Hematopoietic multipotent progenitor cell (in vitro differentiated cells): ENCODE data around the gene TNFAIP1. TPM values are rescaled to one million over a fixed set of nuclear protein-coding genes. Genes with fewer than 3 reads are reported as not detected.
"Not testable (repeated sequence)": the region's sequence is repeated elsewhere in the genome, so short reads cannot be mapped to it uniquely, and the experiment has no call there.

Experiments
- DNase-seq, 3 donors: peaks; one replicate each; pipeline ENCODE4 v3.0.0-alpha.2; 2011 to 2015; ENCODE audit warnings: low read depth in 2 of 3, low spot score in 2 of 3
- total RNA-seq: library from RNA; depleted of rRNA; stranded (reverse); fragments of >200 nt; gene quantifications from one replicate; pipeline ENCODE4 v1.2.3, GENCODE V29; 2012

Gene TNFAIP1, protein sequence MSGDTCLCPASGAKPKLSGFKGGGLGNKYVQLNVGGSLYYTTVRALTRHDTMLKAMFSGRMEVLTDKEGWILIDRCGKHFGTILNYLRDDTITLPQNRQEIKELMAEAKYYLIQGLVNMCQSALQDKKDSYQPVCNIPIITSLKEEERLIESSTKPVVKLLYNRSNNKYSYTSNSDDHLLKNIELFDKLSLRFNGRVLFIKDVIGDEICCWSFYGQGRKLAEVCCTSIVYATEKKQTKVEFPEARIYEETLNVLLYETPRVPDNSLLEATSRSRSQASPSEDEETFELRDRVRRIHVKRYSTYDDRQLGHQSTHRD
- 22.4 TPM for total RNA-seq

DNA sequence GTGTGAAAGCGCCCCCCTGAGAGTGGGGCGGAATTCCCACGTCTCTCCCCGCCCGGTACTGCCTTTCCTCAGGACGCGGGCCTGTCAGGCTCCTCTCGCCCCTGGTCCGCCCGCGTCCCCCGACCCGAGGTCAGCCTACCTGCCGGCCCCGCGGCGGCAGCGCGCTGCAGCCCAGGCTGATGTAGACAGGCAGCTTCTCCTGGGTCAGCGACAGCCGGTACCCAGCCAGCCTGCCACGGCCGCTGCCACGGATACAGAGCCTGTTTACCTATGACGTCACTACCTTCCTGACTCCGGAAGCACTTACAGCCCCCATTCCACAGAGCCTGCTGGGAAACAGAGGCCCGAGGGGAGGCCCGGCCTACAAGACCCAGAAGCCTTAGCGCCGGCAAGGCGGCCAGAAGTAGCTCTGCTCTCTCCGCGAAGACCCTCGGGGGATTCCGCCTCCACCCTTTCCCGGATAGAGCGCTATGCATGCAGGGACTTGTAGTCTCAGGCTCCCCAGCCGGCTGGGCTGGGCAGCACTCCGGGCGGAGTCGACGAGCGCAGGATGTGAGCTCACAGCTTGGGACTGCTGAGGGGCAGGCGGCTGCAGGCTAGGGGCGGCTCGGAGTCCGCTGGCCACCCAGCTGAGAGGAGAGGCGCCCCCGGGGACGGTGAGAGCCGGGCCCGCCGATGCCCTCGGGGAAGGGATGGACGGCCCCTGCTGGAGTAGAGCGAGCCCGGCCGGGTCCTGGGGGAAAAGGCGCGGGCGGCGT, at the start of gene TNFAIP1, which contains the start of gene IFT20:
Gene TNFAIP1, plus strand, starts transcription at position 561 of the 758 bp plus-strand sequence. CDS start 3,761 bp downstream, outside the sequence.
Gene IFT20, minus strand, starts transcription at position 272 of the 758 bp plus-strand sequence. CDS start 3,487 bp downstream, outside the sequence.
- DNase-seq, result peak; percentile 88 to 100 (median 99)

DNA sequence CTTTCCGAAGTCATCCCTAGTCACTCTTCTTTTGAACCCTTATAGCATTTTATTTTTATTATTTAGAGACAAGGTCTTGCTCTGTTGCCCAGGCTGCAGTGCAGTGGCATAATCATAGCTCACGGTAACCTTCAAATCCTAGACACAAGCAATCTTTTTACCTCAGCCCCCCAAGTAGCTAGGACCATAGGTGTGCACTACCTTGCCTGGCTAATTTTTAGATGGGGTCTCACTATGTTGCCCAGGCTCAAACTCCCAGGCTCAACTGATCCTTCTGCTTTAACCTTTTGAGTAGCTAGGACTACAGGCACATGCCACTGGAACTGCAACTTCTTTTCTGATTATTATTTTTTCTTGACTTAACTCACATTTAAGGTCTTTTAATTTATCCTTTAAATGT, 49.6 kb upstream of the TNFAIP1 start:
- no peak for DNase-seq

DNA sequence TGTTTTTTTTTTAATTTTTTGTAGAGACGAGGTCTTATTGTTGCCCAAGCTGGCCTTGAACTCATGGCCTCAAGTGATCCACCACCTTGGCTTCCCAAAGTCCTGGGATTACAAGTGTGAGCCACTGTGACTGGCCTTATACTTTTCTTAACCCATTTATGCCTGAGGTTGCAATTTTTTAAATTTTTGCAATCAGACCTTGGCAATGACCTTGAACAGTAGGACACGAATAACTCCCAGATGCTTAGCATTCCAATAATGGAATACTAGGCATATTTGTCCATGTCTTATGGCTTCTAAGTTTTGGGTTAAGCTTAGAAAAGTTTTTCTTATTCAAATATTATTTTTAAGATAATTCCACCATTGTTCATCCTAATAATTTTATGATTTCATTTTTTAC, 44.9 kb upstream of the TNFAIP1 start:
- no peak for DNase-seq

DNA sequence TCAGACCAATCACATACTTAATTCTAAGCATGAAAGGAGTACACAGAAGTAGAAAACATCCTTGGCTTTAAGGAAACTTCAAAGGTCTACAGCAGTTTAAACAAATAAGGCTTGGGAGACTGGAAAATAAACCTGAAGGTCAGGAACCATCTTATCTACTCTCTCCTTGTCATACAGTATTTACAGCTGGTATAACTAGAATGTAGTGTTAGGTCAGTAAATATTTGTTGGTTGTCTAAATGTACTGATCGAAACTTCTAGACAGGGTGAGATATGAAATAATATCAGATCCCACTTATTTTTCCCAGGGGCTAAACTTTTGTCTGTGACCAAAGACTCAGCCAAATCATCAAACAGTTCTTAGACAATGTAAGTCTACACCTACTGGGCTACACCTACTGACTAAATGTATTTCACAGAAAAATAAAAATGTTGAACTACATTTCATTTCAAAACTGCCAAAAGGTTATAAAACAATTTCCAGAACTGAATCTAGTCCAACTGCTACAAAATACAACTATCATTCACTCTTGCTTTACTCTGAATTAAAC, 43.7 kb upstream of the TNFAIP1 start:
- no peak for DNase-seq

DNA sequence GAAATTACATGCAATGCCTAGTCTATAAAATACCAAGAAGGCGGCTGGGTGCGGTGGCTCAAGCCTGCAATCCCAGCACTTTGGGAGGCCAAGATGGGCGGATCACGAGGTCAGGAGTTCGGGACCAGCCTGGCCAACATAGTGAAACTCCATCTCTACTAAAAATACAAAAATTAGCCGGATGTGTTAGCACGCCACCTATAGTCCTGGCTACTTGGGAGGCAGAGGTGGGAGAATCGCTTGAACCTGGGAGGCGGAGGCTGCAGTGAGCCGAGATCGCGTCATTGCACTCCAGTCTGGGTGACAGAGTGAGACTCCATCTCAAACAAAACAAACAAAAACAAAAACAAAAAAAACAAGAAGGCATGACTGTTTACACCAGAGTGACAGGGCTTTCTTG, 42.7 kb upstream of the TNFAIP1 start:
- not testable (repeated sequence) for DNase-seq

GRCh38 chr17:28293994-28294393, 41.6 kb upstream of the TNFAIP1 start:
- no peak for DNase-seq

GRCh38 chr17:28295677-28296578, 39.6 kb upstream of the TNFAIP1 start:
- no peak for DNase-seq

GRCh38 chr17:28298449-28298848, 37.1 kb upstream of the TNFAIP1 start:
- DNase-seq, result no peak

DNA sequence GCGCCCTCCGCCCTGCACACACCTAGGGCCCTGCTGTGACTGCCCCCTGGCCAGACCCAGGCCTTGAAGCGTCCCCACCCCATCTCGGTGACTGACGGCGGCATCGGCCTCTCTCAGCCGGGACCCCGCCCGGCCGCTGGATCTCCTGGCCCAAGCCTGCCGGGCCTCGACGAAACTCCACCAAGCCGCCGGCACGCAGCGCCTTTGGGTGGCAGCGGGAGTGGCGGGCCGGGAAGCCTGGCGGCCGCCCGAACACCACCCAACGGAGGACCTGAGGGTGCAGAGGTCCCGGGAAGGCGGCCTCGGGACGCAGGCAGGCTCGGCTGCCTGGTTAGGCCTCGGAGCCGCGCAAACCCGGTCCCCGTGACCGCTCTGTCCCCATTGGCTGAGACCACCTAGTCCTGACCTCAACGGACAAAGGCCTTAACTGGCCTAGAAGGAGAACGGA, 28.6 kb upstream of the TNFAIP1 start:
- no peak for DNase-seq

DNA sequence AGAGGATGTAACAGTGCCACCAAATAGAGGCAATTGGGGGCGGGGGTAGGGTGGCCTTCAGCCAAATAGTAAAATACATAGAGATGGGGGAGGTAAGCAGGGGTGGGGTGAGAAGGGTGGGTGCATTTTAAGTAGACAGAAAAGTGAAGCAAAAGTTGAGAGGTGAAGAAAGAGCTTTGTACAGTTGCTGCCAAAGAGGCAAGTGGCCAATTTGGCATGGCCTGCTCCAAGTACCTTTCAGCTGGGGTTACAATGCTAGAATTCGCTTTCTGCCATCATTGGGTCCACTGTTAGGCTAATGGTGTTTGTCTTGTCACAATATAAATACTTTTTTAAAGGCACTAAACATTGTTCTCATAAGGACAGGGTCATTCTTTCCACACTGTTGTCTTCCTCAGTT, 21.7 kb upstream of the TNFAIP1 start:
- no peak for DNase-seq

DNA sequence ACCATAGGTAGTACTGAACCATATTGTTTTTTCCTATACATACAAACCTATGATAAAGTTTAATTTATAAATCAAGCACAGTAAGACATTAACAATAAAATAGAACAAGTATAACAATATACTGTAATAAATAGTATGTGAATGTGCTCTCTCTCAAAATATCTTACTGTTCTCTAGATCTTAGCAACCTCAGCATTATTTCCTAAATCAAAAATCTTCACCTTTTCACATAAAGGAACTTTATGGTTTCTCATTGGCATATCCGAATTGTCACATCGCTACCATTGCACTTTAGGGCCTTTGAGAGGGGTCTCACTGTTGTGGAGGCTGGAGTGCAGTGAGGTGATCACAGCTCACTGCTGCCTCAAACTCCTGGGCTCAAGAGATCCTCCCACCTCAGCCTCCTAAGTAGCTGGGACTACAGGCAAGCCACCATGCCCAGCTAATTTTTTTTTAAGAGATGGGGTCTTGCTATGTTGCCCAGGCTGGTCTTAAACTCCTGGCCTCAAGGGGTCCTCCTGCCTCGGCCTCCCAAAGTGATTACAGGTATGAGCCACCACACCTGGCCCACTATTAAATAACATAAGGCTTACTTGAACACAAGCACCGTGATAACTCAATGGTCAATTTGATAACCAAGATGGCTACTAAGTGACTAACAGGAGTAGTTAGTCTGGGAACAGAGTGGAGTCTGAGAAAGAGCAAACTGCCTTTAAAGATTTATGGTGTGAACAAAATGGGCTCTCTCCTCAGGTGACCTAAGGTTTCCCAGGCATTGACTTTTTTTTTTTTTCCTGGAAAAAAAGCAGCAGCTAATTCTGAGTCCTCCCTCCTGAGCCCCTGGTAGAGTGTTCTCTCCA, 19.5 kb upstream of the TNFAIP1 start:
- DNase-seq, result no peak

- DNase-seq, result no peak
These were observed 18.2 kb upstream of the TNFAIP1 start for GRCh38 chr17:28317099-28317965.

DNA sequence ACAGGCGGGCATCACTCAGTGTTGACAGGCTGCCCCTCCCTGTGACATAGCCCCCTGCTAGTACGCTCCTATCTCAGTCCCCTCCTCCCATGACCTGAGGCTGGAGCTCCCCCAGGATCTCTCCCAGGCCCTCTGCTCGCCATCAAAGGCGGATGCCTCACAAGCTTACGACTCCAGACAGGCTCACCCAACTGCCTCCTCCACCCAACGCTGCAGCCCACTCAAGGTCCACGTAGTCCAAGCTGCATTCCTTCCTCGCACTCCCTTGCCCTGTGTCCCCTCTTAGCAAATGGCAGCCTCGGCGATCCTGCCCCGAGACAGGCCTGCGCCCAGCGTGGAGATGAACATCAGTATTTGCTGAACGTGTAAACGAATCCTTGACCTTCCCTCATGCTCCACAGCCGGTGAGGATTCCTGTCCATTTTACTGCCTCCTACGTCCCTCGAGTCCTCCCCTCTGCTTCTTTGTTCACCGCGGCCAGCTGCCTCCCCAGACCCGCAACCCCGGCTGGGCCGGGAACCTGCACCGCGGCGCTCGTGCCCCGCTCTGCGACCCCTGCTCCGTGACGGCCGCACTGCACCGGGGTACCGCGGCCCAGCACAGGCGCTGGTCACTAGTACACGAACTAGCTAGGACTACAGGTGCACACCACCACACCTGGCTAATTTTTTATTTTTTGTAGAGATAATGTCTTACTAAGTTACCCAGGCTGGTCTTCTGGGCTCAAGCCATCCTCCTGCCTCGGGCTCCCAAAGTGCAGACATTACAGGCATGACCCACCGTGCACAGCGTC, 17.4 kb upstream of the TNFAIP1 start:
- DNase-seq, result no peak

DNA sequence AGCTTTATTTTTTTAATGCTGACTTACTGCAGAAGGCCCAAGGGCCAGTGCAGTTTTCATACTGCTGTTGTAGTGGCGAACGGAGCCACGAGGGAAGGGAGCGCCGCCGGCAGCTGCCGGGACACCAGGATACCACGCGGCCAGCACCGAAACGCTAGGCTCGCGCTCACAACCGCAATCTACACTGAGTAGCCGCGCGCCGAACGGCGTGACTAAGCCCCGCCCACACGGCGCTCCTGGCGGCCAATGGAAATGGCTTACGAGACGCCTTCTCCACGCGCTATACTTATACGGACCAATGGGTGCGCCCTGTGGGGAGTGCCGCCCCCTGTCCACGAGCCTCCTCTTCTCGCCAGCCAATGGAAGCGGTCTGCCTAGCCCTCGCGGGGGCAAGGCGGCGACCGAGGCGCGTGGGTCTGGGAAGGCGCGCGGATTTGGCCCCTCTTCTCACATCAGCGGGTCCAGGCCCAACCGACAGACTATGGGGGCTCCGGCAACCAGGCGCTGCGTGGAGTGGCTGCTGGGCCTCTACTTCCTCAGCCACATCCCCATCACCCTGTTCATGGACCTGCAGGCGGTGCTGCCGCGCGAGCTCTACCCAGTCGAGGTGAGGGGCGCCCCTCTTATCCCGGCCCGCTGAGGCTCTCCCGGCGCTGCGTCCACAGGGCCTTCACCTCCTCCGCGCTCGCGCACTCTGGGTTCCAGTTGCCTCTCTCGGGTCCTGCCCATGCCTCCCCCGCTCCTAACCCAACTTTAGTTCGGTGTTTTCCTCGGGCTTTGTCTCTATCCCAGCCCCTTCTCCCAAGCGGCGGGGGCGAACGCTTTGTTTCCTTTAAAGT, 16.6 kb upstream of the TNFAIP1 start, which contains the start of gene TMEM97:
Gene TMEM97, plus strand, starts transcription at position 442 of the 839 bp plus-strand sequence. Its CDS starts 40 bp downstream, at position 482.
- peak; percentile 82 to 97 (median 95) for DNase-seq

GRCh38 chr17:28319598-28319935, 16.0 kb upstream of the TNFAIP1 start:
- no peak for DNase-seq

GRCh38 chr17:28320215-28321061, 15.1 kb upstream of the TNFAIP1 start:
- DNase-seq, result no peak
